ENCODE data around the gene CREB3L1. TPM values are rescaled to one million over a fixed set of nuclear protein-coding genes. Genes with fewer than 3 reads are reported as not detected.
"Not testable (repeated sequence)": the region's sequence is repeated elsewhere in the genome, so short reads cannot be mapped to it uniquely, and the experiment has no call there.

CREB3L1 gene
- total RNA-seq, 1 experiment from 2014 or later, result 22.7 TPM

- Histone ChIP-seq H3K27ac (no peak overlapping the region), H3K4me1 (replicated peaks) (peaks cover 50% of the 10 kb centered on the region), H3K9me3 (replicated peaks) (no peaks in the 10 kb centered on the region), H3K27me3 (replicated peaks) (no peaks in the 10 kb centered on the region), H3K36me3 (peaks cover 67% of the 10 kb centered on the region), H3K4me3 (no peak overlapping the region)
- DNase-seq (ENCODE audit: low read depth in 1 of 2, low spot score in 2 of 2), result no peak
Measured at GRCh38 chr11:46300270-46300669, 22.8 kb downstream of the CREB3L1 start.

- Histone ChIP-seq H3K4me3 (no peak overlapping the region), H3K36me3 (peaks cover 70% of the 10 kb centered on the region), H3K9me3 (replicated peaks) (no peaks in the 10 kb centered on the region), H3K27ac (no peak overlapping the region), H3K4me1 (replicated peaks) (peaks cover 29% of the 10 kb centered on the region), H3K27me3 (replicated peaks) (no peaks in the 10 kb centered on the region)
- no peak for DNase-seq (ENCODE audit: low read depth in 1 of 2, low spot score in 2 of 2)
Measured at GRCh38 chr11:46302866-46303265, 25.4 kb downstream of the CREB3L1 start.

- H3K27ac ChIP-seq; H3K27me3 ChIP-seq (replicated peaks); H3K9me3 ChIP-seq (replicated peaks); DNase-seq (ENCODE audit: low read depth in 1 of 2, low spot score in 2 of 2); H3K4me3 ChIP-seq: not testable (repeated sequence)
- peaks cover 22% of the 10 kb centered on the region for H3K4me1 ChIP-seq (replicated peaks)
- peaks cover 78% of the 10 kb centered on the region for H3K36me3 ChIP-seq
Measured at GRCh38 chr11:46304036-46304435, 26.6 kb downstream of the CREB3L1 start.

- Histone ChIP-seq H3K27me3 (replicated peaks) (no peaks in the 10 kb centered on the region), H3K4me1 (replicated peaks) (peaks cover 15% of the 10 kb centered on the region), H3K27ac (no peak overlapping the region), H3K36me3 (peaks cover 82% of the 10 kb centered on the region), H3K9me3 (replicated peaks) (no peaks in the 10 kb centered on the region), H3K4me3 (no peak overlapping the region)
- DNase-seq (ENCODE audit: low read depth in 1 of 2, low spot score in 2 of 2), result no peak
Measured at GRCh38 chr11:46304605-46305179, 27.2 kb downstream of the CREB3L1 start.

- peaks cover 82% of the 10 kb centered on the region for H3K36me3 ChIP-seq
- no peak for DNase-seq (ENCODE audit: low read depth in 1 of 2, low spot score in 2 of 2)
- peaks cover 10% of the 10 kb centered on the region; the same call in 1 of the 2 replicates for H3K4me1 ChIP-seq (replicated peaks)
- no peak overlapping the region for H3K4me3 ChIP-seq
- no peaks in the 10 kb centered on the region for H3K27me3 ChIP-seq (replicated peaks)
- H3K9me3 ChIP-seq (replicated peaks), result no peaks in the 10 kb centered on the region
- H3K27ac ChIP-seq, result no peak overlapping the region
Measured at GRCh38 chr11:46305295-46305694, 27.8 kb downstream of the CREB3L1 start.

- Histone ChIP-seq H3K4me1 (replicated peaks) (peaks cover 10% of the 10 kb centered on the region; the same call in 1 of the 2 replicates), H3K9me3 (replicated peaks) (no peaks in the 10 kb centered on the region), H3K4me3 (no peak overlapping the region), H3K27ac (no peak overlapping the region), H3K36me3 (peaks cover 85% of the 10 kb centered on the region), H3K27me3 (replicated peaks) (no peaks in the 10 kb centered on the region)
- DNase-seq (ENCODE audit: low read depth in 1 of 2, low spot score in 2 of 2), result no peak
Measured at GRCh38 chr11:46306296-46306853, 28.9 kb downstream of the CREB3L1 start.

- Histone ChIP-seq H3K27me3 (replicated peaks) (no peaks in the 10 kb centered on the region), H3K36me3 (peaks cover 89% of the 10 kb centered on the region), H3K9me3 (replicated peaks) (no peaks in the 10 kb centered on the region), H3K4me3 (no peak overlapping the region), H3K27ac (no peak overlapping the region), H3K4me1 (replicated peaks) (peaks cover 10% of the 10 kb centered on the region; the same call in 1 of the 2 replicates)
- DNase-seq (ENCODE audit: low read depth in 1 of 2, low spot score in 2 of 2), result no peak
Measured at GRCh38 chr11:46307369-46307768, 29.9 kb downstream of the CREB3L1 start.

- Histone ChIP-seq H3K27me3 (replicated peaks) (no peaks in the 10 kb centered on the region), H3K36me3 (peaks cover 89% of the 10 kb centered on the region), H3K9me3 (replicated peaks) (no peaks in the 10 kb centered on the region), H3K27ac (no peak overlapping the region), H3K4me3 (no peak overlapping the region), H3K4me1 (replicated peaks) (peaks cover 10% of the 10 kb centered on the region; the same call in 1 of the 2 replicates)
- DNase-seq (ENCODE audit: low read depth in 1 of 2, low spot score in 2 of 2), result no peak
Measured at GRCh38 chr11:46307785-46308341, 30.4 kb downstream of the CREB3L1 start.

- Histone ChIP-seq H3K27me3 (replicated peaks) (no peaks in the 10 kb centered on the region), H3K4me3 (no peak overlapping the region), H3K4me1 (replicated peaks) (peaks cover 10% of the 10 kb centered on the region; the same call in 1 of the 2 replicates), H3K9me3 (replicated peaks) (no peaks in the 10 kb centered on the region), H3K36me3 (peaks cover 89% of the 10 kb centered on the region), H3K27ac (no peak overlapping the region)
- peak; percentile 61 to 78 for DNase-seq (ENCODE audit: low read depth in 1 of 2, low spot score in 2 of 2)
Measured at GRCh38 chr11:46308631-46309419, 31.4 kb downstream of the CREB3L1 start.

GRCh38 chr11:46309814-46310259 lies 32.4 kb downstream of the CREB3L1 start:
- DNase-seq (ENCODE audit: low read depth in 1 of 2, low spot score in 2 of 2), result no peak
- no peaks in the 10 kb centered on the region for H3K9me3 ChIP-seq (replicated peaks)
- H3K36me3 ChIP-seq, result peaks cover 89% of the 10 kb centered on the region
- H3K27me3 ChIP-seq (replicated peaks), result no peaks in the 10 kb centered on the region
- no peak overlapping the region for H3K4me3 ChIP-seq
- peaks cover 10% of the 10 kb centered on the region; the same call in 1 of the 2 replicates for H3K4me1 ChIP-seq (replicated peaks)
- no peak overlapping the region for H3K27ac ChIP-seq

- Histone ChIP-seq H3K9me3 (replicated peaks) (no peaks in the 10 kb centered on the region), H3K4me3 (no peak overlapping the region), H3K4me1 (replicated peaks) (no peaks in the 10 kb centered on the region), H3K36me3 (peaks cover 98% of the 10 kb centered on the region), H3K27me3 (replicated peaks) (no peaks in the 10 kb centered on the region), H3K27ac (no peak overlapping the region)
- peak; percentile 70 to 86 for DNase-seq (ENCODE audit: low read depth in 1 of 2, low spot score in 2 of 2)
Measured at GRCh38 chr11:46315033-46315738, 37.7 kb downstream of the CREB3L1 start.

GRCh38 chr11:46315783-46316563 lies 38.5 kb downstream of the CREB3L1 start:
- H3K9me3 ChIP-seq (replicated peaks), result no peaks in the 10 kb centered on the region
- no peak for DNase-seq (ENCODE audit: low read depth in 1 of 2, low spot score in 2 of 2)
- H3K27ac ChIP-seq, result no peak overlapping the region
- no peak overlapping the region for H3K4me3 ChIP-seq
- H3K4me1 ChIP-seq (replicated peaks), result no peaks in the 10 kb centered on the region
- peaks cover 98% of the 10 kb centered on the region for H3K36me3 ChIP-seq
- no peaks in the 10 kb centered on the region for H3K27me3 ChIP-seq (replicated peaks)

GRCh38 chr11:46319074-46319453 lies 41.6 kb downstream of the CREB3L1 start:
- H3K9me3 ChIP-seq (replicated peaks), result no peaks in the 10 kb centered on the region
- no peaks in the 10 kb centered on the region for H3K4me1 ChIP-seq (replicated peaks)
- no peak overlapping the region for H3K27ac ChIP-seq
- H3K27me3 ChIP-seq (replicated peaks), result no peaks in the 10 kb centered on the region
- no peak overlapping the region for H3K4me3 ChIP-seq
- no peak for DNase-seq (ENCODE audit: low read depth in 1 of 2, low spot score in 2 of 2)
- peaks cover 90% of the 10 kb centered on the region for H3K36me3 ChIP-seq

Measured in SJSA1 (cell line).